ENCODE data around the gene PVRIG. TPM values are rescaled to one million over a fixed set of nuclear protein-coding genes. Genes with fewer than 3 reads are reported as not detected.
"Not testable (repeated sequence)": the region's sequence is repeated elsewhere in the genome, so short reads cannot be mapped to it uniquely, and the experiment has no call there.

PVRIG gene
- polyA plus RNA-seq (ENCODE audit: insufficient read length), result 9.1 TPM

DNA sequence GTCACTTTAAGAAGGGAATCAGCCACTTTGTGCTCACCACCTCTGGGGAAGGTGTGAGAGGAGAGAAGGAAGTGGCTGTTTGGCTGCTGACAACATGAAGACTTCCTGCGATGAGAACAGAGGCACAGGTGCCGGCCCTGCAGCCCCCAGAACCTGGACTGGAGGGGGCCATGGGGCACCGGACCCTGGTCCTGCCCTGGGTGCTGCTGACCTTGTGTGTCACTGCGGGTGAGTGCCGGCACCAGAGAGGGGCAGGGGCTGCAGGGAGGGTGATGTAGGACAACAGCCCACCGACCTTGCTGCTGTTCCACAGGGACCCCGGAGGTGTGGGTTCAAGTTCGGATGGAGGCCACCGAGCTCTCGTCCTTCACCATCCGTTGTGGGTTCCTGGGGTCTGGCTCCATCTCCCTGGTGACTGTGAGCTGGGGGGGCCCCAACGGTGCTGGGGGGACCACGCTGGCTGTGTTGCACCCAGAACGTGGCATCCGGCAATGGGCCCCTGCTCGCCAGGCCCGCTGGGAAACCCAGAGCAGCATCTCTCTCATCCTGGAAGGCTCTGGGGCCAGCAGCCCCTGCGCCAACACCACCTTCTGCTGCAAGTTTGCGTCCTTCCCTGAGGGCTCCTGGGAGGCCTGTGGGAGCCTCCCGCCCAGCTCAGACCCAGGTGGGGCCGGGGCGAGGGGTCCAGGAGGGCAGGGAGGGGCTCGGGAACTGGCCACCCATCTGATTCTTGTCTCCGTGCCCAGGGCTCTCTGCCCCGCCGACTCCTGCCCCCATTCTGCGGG lies at the start of gene PVRIG:
PVRIG (plus strand) TSS at position 149 of the 785 bp plus-strand sequence; CDS start at position 171, 22 bp downstream.
- not testable (repeated sequence) for DNase-seq (ENCODE audit: low read depth)

DNA sequence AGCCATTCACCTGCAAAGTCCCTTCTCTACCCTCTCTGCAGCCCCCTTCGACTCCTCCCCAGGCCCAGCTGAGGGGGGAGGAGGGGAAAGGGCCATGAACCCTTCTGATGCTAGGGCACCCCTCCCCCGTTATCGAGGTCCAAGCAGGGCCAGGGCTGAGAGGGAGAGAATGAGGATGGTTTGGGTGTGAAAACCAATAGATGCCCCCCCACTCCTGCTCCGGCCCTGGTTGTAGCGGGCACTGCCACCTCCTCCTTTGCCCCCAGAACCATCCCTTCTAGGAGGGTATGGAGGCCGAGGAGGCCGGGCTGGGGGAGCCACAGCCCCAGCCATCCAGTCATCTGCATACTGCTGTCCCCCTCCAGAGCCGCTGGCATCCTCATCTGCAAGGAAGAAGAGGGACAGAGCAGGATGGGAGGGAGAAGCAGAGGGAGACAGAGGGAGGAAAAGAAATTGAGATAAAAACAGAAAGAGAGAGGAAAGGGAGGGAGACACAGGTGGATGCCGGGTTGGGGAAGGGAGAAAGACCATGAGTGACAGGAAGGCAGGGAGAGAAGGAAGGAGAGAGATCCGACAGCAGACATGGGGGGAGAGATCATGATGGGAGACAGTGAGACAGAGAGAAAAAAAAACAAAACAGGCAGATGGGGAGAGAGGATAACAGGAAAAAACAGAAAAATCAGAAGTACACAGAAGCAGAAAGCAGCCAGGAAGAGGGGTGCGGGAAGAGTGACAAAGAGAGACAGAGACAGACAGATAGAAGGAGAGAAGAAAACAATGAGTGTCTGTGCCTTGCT lies 49.5 kb upstream of the PVRIG start:
- no peak for DNase-seq (ENCODE audit: low read depth)

DNA sequence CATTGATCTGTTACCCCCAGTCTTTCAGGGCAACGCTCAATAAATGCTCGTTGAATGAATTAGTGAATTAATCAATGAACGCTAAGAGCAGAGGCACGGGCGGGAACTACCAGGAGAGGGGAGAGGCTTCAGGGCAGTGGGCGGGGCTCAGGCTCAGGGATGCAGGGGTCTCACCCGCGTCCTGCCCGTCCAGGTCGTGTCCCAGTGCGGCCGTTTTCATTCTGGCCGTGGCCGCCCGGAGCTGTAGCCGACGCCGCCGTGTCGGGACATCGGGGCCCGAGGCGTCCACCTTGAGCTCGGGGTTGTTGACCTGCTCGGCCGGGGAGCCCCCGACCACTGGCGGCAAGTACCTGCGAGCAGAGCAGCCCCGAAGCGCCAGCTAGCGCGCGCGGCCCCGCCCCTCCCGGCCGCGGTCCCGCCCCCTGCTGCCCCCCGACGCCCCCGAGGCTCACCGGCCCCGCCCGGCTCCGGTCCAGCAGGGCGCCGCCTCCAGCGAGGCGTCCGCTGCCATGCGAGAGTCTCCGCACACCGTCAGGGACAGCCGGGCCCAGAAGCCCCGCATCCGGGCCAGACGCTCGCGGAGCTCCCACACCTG lies 48.6 kb upstream of the PVRIG start:
- no peak for DNase-seq (ENCODE audit: low read depth)

DNA sequence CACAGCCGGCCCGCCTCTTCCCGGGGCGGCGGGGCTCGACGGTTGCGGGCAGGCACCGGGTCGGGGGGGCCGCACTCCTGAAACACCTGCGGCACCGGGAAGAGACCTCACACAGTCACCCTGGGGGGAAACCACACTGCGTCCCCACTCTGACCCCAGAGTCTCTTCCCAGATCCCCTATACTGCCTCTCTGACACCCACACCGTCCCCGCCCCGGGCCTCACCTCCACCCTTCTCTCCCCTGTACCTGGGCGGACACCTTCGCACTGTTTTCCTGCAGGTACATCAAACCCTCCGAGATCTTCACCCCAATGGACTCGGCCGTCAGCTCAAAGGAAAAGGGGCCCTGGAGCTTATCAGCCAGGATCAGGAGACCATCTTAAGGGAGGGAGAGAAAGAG lies 47.9 kb upstream of the PVRIG start:
- DNase-seq (ENCODE audit: low read depth), result no peak

DNA sequence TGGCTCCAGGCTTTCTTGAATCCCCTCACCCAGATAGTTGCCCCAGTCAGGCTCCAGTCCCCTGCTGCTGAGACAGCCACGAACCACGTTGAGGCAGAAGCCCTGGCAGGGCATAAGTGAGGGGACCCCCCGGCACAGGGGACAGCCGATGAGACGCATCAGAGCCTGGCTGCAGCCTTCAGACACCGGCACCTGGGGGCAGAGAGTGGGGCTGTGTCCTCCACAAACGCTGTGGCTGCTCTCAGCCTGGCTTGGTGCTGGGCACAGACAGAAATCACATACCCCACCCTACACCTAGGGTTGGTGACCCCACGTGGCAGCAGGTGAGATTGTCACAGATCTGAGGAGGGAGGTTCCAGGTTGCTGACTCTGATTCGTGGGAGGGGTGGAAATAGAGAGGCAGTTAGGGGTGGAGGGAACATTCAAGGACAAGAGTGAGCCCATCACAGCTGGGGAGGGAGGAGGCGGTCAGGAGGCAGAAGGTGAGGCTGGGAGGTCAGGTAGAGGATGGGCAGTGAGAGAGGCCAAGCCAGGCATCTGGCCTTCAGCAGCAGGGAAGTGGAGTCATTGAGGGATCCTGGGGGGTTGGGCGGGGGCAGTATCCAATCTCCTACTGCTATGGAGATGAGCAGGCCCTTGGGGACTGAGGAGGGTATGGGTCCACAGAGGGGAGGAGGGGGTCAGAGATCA lies 45.8 kb upstream of the PVRIG start:
- DNase-seq (ENCODE audit: low read depth), result no peak

DNA sequence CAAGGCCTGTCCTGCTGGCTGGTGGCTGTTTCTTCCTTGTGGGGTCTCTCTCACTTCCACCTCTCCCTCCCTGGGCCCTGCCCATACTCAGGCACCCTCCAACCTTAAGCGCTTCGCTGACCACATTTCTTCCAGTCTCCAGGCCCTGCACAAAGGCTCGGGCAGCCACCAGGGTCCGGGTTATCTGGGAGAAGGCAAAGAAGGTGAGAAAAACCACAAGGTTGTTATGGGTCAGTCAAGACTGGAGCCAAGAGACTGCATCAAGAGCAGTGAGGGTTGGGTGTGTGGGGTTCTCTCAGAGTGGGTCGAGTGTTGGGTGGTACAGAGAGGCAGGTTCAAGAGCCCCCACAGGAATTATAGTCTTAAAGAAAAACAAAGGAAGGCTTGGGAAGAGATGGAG lies 45.2 kb upstream of the PVRIG start:
- no peak for DNase-seq (ENCODE audit: low read depth)

DNA sequence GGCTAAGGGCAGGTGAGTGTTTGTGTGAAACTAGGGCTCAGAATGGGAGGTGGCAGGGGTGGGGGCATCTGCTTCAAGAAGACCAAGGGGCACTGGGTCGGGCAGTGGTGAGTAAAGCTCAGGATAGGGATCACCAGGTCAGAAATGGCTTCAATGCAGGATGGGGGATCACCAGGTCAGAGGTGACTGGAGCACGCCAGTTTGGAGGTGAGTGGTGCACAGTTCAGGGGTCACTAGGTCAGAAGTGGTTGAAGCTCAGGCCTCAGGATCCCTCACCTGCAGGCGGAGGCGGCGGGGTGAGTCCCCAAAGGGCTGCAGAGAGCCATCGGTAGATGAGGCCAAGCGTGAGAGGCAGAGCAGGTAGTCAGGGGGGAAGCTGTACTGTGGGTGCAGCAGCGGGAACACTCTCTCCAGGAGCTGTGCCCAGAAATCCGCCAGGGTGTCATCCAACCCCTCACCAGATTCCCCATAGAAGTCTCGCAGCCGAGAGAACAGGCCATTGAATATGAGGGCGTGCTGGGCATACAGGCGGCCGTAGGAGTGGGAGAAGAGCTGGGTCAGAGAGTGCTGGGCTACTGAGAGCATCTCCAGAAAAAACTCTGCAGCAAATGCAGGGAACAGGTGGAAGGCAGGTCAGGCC lies 44.3 kb upstream of the PVRIG start:
- no peak for DNase-seq (ENCODE audit: low read depth)

DNA sequence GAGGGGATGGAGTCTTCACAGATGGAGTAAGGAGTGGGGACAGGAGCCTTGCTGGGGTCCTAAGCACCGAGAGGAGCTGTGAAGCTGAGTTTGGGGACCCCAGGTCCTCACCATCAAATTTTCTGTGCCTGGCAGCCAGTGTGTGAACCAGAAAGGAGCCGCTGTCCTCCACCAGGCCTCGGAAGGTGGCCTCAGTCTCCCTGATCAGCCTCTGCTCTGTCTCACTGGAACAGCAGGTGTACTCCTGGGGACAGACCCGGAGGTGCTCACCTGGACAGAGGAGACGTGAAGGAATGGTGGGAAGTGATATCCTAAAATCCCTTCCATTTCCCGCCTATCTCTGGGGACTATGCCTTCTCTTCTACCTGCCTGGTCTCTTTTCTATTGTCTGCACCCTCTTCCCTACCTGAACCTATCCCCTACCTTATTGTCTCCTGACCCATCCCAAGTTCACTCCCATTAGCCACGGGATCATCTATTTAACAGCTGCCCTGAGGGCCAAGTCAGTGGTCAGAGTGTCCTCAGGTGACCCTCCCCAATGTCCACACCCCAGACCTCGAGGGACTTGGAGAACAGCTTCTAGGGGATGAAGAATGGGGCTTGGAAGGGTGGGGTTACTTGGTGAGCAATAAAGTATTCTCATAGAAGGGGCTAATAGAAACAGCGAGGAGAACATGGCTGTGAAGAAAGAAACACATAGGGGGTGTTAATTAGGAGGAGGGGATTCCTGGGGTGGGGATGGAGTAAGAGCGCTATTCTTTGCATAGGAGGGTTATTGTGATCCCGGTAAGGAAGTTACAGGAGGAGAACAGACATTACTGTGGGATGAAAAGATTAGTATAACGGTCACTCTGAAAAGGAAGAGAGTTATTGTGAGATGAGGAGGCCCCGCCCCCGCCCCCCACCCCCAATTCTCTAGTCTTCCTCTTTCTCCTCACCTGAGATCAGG lies 43.4 kb upstream of the PVRIG start:
- no peak for DNase-seq (ENCODE audit: low read depth)

DNA sequence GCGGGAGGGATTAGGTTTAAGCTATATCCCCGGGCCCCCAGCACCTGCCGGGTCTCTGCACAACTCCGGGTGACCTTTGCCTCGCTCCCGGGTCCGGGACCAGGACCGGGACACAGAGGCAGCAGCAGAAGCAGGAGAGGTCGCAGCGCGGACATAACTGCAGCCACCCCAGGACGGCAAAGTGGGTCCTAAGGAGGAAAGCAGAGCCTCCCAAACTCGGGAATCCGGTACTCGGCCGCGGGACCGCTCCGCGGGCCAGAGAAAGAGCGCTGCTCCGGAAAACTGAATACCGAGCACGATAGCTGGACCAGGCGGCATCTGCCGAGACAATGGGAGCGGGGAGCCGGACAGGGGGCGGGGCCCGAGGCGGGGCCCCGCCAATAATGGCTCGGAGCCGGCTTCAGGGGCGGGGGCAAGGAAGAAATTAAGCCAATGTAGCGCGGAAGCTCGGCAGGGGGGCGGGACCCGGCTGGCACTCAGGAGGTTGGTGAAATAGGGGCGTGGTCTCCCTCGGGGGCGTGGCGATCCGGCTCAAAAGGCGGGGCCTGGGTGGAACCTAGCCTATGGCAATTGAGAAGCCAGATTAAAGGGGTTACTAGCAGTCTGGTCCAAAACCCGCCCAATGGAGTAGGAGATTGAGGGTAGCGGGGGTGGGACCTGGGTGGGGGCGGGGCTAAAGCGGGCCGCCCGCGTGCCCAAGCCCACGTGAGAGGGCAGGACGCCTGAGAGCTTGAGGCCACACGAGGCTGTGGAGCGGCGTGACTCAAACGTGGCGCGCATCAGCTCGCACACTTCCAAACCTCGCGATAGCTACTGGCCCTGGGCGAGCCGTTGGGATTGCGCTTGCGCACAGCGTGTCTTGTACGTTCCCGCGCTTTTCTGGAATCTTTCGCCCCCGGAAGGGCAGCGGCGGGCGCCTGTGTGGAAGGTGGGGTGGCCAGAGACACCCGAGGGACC lies 42.4 kb upstream of the PVRIG start, which contains the start of the genes GPC2 and STAG3:
GPC2 (minus strand) TSS at position 337 of the 957 bp plus-strand sequence; CDS start at position 155, 182 bp downstream.
STAG3 (plus strand) TSS at position 874 of the 957 bp plus-strand sequence. CDS start 2,639 bp downstream, outside the sequence.
- peak; percentile 65 for DNase-seq (ENCODE audit: low read depth)

DNA sequence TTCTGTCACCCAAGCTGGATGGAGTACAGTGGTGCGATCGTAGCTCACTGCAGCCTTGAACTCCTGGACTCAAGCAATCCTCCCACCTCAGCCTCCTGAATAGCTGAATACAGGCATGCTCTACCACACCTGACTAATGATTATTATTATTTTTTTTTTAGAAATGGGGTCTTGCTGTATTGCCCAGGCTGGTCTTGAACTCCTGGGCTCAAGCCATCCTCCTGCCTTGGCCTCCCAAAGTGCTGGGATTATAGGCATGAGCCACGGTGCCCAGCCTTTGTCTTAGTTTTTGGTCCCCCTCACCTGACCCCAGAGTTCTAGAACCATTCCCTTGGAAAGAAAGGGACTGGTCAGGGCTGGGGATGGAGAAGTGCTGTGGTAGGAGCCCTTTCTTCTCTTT lies 39.7 kb upstream of the PVRIG start:
- not testable (repeated sequence) for DNase-seq (ENCODE audit: low read depth)

DNA sequence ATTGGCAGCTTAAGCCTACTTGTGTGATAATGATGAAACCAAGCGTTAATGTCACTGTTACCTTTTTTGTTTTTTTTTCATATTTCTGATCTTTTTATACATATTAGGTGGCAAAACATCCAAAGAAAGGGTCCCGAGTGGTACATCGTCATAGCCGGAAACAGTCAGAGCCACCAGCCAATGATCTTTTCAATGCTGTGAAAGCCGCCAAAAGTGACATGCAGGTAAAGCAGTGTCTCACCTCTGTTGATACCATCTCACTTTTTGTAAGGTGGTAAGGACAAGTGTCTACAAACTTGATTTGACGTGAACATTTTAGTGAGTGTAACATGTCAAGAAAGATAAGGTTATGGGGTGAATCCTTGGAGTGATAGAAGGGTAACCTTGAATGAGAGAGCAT lies 37.1 kb upstream of the PVRIG start:
- not testable (repeated sequence) for DNase-seq (ENCODE audit: low read depth)

DNA sequence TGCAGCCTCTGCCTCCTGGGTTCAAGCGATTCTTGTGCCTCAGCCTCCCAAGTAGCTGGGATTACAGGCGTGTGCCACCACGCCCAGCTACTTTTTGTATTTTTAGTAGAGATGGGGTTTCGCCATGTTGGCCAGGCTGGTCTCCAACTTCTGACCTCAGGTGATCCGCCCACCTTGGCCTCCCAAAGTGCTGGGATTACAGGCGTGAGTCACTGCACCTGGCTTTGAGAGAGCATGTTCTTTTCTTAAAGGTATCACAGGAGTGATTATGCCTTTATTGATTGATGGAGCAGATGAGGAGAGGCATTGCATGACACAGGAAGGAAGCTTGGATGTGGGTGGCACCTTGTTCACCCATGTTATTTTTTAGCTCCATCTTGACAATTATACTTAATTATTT lies 36.7 kb upstream of the PVRIG start:
- DNase-seq (ENCODE audit: low read depth), result not testable (repeated sequence)

DNA sequence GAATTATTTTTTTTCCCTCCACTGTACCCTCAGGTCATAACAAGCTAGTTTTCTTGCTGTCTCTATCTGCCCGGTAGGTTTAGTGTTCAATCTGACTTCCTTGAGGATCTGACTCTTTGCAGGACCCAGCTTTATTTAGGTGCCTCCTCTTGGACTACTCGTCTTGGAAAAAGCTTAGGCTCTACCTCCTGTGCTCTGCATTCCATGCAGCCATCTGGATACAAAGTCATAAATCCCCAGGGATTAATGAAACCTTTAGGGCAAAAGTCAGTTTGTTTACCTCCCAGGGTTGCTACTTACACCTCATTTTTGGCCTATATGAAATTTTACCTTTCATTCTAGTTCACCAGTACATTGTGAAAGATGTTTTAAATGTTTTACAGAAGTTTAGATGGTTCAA lies 34.0 kb upstream of the PVRIG start:
- no peak for DNase-seq (ENCODE audit: low read depth)

DNA sequence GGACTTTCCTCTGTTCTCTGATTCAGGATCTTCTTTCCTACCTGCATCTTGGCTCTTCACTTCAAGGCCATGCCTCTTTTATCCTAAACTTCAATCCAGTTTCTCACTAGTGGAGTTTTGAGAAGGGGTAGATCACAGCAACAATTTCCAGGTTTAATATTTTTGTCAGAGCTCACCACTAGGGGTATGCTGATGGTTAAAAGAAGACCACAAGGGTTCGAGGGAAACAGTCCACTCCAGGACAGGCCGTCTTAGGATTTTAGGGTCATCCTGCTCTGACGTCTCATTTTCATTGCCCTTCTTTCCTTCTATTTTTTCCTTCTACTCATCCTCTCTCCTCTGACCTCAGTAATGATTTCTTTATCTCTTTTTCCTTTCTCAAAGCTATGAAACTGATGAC lies 30.7 kb upstream of the PVRIG start:
- no peak for DNase-seq (ENCODE audit: low read depth)

DNA sequence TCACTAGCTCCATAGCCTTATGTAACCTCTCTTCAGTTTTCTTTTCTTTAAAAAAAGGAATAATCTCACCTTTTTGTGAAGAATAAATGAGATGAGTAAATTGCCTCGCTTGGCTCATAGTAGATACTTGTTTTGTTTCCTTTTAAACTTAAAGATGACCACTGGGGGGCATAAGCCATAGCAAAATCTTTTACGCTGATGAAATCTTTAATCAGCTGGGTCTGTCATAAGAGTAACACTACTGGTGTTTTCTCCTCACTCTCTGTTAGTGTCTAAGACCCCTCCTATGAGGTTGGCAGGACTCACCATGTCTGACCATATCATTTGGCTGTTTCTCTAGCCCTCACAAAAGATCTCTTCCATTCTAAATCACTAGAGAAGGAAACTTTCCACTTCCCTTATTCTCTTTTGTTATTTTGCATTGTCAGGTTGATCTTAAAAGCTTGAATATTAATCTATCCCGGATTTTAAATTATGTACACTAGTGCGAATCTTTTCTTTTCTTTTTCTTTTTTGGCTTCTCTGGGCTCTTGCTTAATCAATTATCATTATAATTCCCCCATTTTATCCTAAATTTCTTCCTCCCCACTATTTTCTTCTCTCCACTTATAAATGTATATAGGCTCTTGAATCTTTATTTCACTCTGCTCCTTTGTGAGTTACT lies 29.6 kb upstream of the PVRIG start:
- DNase-seq (ENCODE audit: low read depth), result no peak

DNA sequence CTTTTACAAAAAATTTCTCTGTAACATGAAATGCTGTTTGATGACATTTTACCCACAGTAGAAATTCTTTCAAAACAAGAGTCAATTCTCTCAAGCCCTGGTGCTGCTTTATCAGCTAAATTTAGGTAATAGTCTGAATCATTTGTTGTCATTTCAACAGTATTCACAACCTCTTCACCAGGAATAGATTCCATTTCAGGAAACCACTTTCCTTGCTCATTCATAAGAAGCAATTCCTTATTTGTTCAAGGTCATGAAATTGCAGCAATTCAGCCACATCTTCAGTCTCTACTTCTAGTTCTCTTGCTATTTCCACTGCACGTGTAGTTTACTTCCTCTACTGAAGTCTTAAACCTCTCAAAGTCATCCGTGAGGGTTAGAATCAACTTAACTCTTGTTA lies 28.0 kb upstream of the PVRIG start:
- no peak for DNase-seq (ENCODE audit: low read depth)

DNA sequence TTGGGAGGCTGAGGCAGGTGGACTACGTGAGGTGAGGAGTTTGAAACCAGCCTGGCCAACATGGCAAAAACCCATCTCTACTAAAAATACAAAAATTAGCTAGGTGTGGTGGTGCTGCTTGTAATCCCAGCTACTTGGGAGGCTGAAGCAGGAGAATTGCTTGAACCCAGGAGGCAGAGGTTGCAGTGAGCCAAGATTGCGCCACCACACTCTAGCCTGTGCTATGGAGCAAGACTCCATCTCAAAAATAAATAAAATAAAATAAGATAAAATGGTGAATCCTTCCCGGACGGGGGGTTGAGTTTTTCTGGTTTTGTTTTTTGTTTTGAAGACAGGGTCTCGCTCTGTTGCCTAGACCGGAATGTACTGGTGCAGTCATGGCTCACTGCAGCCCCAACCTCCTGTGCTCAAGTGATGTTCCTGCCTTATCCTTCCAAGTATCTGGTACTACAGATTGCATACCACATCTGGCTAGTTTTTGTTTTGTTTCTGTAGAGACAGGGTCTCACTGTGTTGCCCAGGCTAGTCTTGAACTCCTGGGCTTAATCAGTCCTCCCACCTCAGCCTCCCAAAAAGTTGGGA lies 27.4 kb upstream of the PVRIG start:
- DNase-seq (ENCODE audit: low read depth), result not testable (repeated sequence)

DNA sequence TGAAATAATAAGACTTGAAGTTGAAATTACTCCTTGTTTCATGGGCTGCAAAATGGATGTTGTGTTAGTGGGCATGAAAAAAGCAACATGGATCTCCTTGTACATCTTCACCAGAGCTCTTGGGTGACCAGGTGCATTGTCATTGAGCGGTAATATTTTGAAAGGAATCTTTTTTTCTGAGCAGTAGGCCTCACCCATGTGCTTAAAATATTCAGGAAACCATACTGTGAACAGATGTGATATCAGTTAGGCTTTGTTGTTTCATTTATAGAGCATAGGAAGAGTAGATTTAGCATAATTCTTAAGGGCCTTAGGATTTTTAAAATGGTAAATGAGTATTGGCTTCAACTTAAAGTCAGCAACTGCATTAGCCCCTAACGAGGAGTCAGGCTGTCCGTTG lies 26.8 kb upstream of the PVRIG start:
- no peak for DNase-seq (ENCODE audit: low read depth)
